SK-N-SH (cell line): ENCODE measurements around the gene COL23A1. TPM values are rescaled to one million over a fixed set of nuclear protein-coding genes. Genes with fewer than 3 reads are reported as not detected.

ENCODE experiments used
- CTCF ChIA-PET: fragments of 300-600, 350-600 bp; formaldehyde crosslinking; extraction: SDS; loops from one replicate; lab custom pipeline; 2021; lab: Yijun Ruan, JAX
- POLR2A ChIA-PET: fragments of 350-600 bp; sonication (Branson Sonifier 250); formaldehyde crosslinking; extraction: SDS; loops from one replicate; lab custom pipeline; 2020; ENCODE audit warnings: antibody characterized with exemption, inconsistent platforms; lab: Yijun Ruan, JAX
- DNase-seq: peaks from one replicate; pipeline ENCODE4 v3.0.0; 2012
- H2AFZ ChIP-seq: fragments of 200-600 bp; sonication (generic); 2 replicates; pipeline ENCODE4 v1.8.1; 2016; ENCODE audit warnings: antibody characterized with exemption, mild to moderate bottlenecking, low read depth
- H3F3A ChIP-seq: fragments of 200-600 bp; sonication (generic); replicated peaks from 2 replicates; pipeline ENCODE3; 2016; ENCODE audit warnings: antibody characterized with exemption, mild to moderate bottlenecking; ENCODE audit not compliant: insufficient read depth
- H3K27ac ChIP-seq, 2 experiments: fragments of 200-500 bp in 1 of 2; fragments of 200-600 bp in 1 of 2; sonication (Bioruptor generic) in 1 of 2; sonication (generic), shearing (Covaris generic) in 1 of 2; 2 replicates each; pipeline versions ENCODE4 v1.5.1 to v1.6.1; 2014 to 2016; ENCODE audit warnings: low read depth in 2 of 2, inconsistent platforms in 1 of 2, low read length in 1 of 2, mild to moderate bottlenecking in 1 of 2, mixed read lengths in 1 of 2
- H3K27me3 ChIP-seq: fragments of 200-600 bp; sonication (generic), shearing (Covaris generic); 2 replicates; pipeline ENCODE4 v1.6.1; 2016; ENCODE audit warnings: mixed run types; ENCODE audit not compliant: insufficient read depth
- H3K36me3 ChIP-seq, 2 experiments: fragments of 200-500 bp in 1 of 2; fragments of 200-600 bp in 1 of 2; sonication (Bioruptor generic) in 1 of 2; sonication (generic) in 1 of 2; replicated peaks in 1 of 2; 2 replicates each; pipeline versions ENCODE3 to v1.5.1; 2014 to 2016; ENCODE audit warnings: low read length in 1 of 2, mild to moderate bottlenecking in 1 of 2; ENCODE audit not compliant: insufficient read depth in 2 of 2, control insufficient read depth in 1 of 2
- H3K4me1 ChIP-seq, 2 experiments: fragments of 200-500 bp in 1 of 2; fragments of 200-600 bp in 1 of 2; sonication (Bioruptor generic) in 1 of 2; sonication (generic), shearing (Covaris generic) in 1 of 2; 2 replicates each; pipeline versions ENCODE4 v1.5.1 to v1.6.1; 2014 to 2016; ENCODE audit warnings: low read depth in 1 of 2, low read length in 1 of 2, mixed run types in 1 of 2; ENCODE audit not compliant: insufficient read depth in 2 of 2, control insufficient read depth in 1 of 2
- H3K4me2 ChIP-seq: fragments of 200-600 bp; sonication (generic), shearing (Covaris generic); 2 replicates; pipeline ENCODE4 v1.6.1; 2017; ENCODE audit warnings: mixed run types
- H3K4me3 ChIP-seq, 2 experiments: fragments of 200-500 bp in 1 of 2; fragments of 200-600 bp in 1 of 2; sonication (Bioruptor generic) in 1 of 2; sonication (generic), shearing (Covaris generic) in 1 of 2; 2 replicates each; pipeline versions ENCODE4 v1.5.1 to v1.8.1; 2014 to 2016; ENCODE audit warnings: low read depth in 2 of 2, inconsistent platforms in 1 of 2, low read length in 1 of 2, mild to moderate bottlenecking in 1 of 2, mixed read lengths in 1 of 2, moderate library complexity in 1 of 2
- H3K79me2 ChIP-seq: fragments of 200-600 bp; sonication (generic); 2 replicates; pipeline ENCODE4 v1.8.1; 2017; ENCODE audit warnings: mild to moderate bottlenecking; ENCODE audit not compliant: insufficient read depth
- H3K9ac ChIP-seq: fragments of 200-600 bp; sonication (generic); 2 replicates; pipeline ENCODE4 v1.6.1; 2017; ENCODE audit warnings: mixed run types
- H3K9me2 ChIP-seq: fragments of 200-600 bp; sonication (generic); 2 replicates; pipeline ENCODE4 v1.6.1; 2017; ENCODE audit warnings: mixed run types
- H3K9me3 ChIP-seq: fragments of 200-600 bp; sonication (generic); 2 replicates; pipeline ENCODE4 v1.6.1; 2017; ENCODE audit warnings: mixed run types, mild to moderate bottlenecking, moderate library complexity
- H4K20me1 ChIP-seq: fragments of 200-600 bp; sonication (generic); 2 replicates; pipeline ENCODE4 v1.6.1; 2017; ENCODE audit warnings: mild to moderate bottlenecking, mixed run types; ENCODE audit not compliant: insufficient read depth
- ELF1 ChIP-seq: IDR thresholded peaks from 2 replicates; pipeline ENCODE4 v1.4.0; 2012
- EZH2phosphoT487 ChIP-seq: fragments of 200-600 bp; sonication (generic); IDR thresholded peaks from 2 replicates; pipeline ENCODE4 v1.6.1; 2017; ENCODE audit warnings: low read depth, mixed run types, mild to moderate bottlenecking, antibody characterized with exemption, moderate library complexity, borderline replicate concordance
- GABPA ChIP-seq: IDR thresholded peaks from 2 replicates; pipeline ENCODE4 v1.4.0; 2012; ENCODE audit warnings: low read depth, mild to moderate bottlenecking
- NFIC ChIP-seq: IDR thresholded peaks from 2 replicates; pipeline ENCODE4 v1.4.0; 2012; ENCODE audit warnings: borderline replicate concordance
- NRF1 ChIP-seq: IDR thresholded peaks from 2 replicates; pipeline ENCODE4 v1.6.1; 2012; ENCODE audit warnings: low read depth, mild to moderate bottlenecking, low read length
- POLR2AphosphoS5 ChIP-seq: IDR thresholded peaks from 2 replicates; pipeline ENCODE4 v1.6.1; 2012; ENCODE audit warnings: low read depth, low read length
- RAD21 ChIP-seq: IDR thresholded peaks from 2 replicates; pipeline ENCODE4 v1.6.1; 2012; ENCODE audit warnings: mild to moderate bottlenecking, low read length
- RCOR1 ChIP-seq: fragments of 150-350 bp; IDR thresholded peaks from 2 replicates; pipeline ENCODE4 v1.6.1; 2017; ENCODE audit warnings: antibody characterized with exemption, low read length
- RXRA ChIP-seq: IDR thresholded peaks from 2 replicates; pipeline ENCODE4 v1.4.0; 2012; ENCODE audit warnings: low read depth, mild to moderate bottlenecking, borderline replicate concordance
- TCF12 ChIP-seq: IDR thresholded peaks from 2 replicates; pipeline ENCODE4 v1.4.0; 2012
- WGBS: methylation state at CpG from one replicate; pipeline ENCODE4 v1.1.6; 2017; ENCODE audit warnings: low lambda C conversion rate; 5-methylcytosine and 5-hydroxymethylcytosine counted together
- polyA plus RNA-seq, 3 experiments: library from polyadenylated mRNA; depleted of rRNA; stranded (reverse); fragments of >200 nt; gene quantifications; 2 replicates each; pipeline ENCODE4 v1.2.3, GENCODE V29; 2012
- TF ChIP-seq, protein P1 (sequence below): IDR thresholded peaks from 2 replicates; pipeline ENCODE4 v1.4.0; 2012; ENCODE audit warnings: low read depth
- TF ChIP-seq, protein P2 (sequence below): IDR thresholded peaks from 2 replicates; pipeline ENCODE4 v1.4.0; 2012; ENCODE audit warnings: low read depth, borderline replicate concordance
- TF ChIP-seq, protein P3 (sequence below): fragments of 200-600 bp; sonication (generic); IDR thresholded peaks from 2 replicates; pipeline ENCODE4 v1.6.1; 2017; ENCODE audit warnings: antibody characterized with exemption, mild to moderate bottlenecking, moderate library complexity
- TF ChIP-seq, protein P4 (sequence below): IDR thresholded peaks from 2 replicates; pipeline ENCODE4; 2012

COL23A1 gene
- polyA plus RNA-seq, 1 of the 3 experiments (the other 2 are of a cell fraction), result 0.10 TPM

DNA sequence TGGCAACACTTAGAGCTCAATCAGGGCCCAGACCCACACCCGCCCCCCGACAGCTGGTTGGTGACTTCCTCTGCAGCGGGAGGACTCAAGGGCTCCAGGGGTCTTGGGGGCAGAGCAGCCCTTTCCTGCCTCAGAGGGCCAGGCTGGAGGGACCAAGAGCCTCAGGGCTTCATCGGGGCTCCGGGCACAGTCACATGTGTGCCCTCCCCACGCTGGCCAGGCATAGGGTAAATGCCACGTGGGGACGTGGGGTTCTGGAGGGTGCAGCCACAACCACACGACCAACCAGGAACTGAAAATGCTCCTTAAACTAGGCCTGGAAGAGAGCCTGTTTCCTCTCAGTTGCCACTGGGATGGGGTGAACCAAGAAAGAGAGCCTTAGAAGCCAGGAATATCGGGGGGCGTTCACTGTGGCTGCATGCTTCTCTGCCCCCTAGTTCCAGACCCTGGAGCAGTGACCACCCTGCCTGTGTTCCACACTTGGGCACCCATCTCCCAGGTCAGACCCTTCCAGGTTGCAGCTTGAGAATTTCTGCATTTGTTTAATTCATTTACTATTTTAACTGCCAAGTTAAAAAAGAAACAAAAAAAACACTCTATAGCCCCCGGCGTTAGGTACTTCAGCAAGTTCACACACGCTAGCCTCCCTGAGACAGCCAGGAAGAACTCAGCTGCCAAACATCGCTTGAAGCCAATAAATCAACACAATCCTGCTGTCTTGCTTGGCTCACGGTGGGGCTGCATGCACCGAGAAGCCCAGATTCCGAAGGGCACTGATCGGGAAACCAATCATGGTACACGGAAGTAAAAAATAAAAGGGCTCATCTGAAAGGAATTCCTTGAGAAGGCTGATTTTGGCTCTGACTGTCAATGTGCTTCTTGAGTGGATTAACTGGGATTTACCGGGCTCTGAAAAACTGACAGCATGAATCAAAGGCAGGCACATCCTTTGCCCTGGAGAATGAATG is 301.5 kb downstream of the COL23A1 start:
- 37% methylated on average over 20 of the region's 21 CpGs for WGBS
- Histone ChIP-seq H3F3A (no peaks in the 10 kb centered on the region), H3K36me3 (no peaks in the 10 kb centered on the region), H3K9me3 (peaks cover 5% of the 10 kb centered on the region; the same call in 1 of the 2 replicates), H3K79me2 (no peaks in the 10 kb centered on the region), H3K4me1 (peaks cover 0 to 55% of the 10 kb centered on the region in 2 experiments; a peak in 2 of 4 replicates), H3K27me3 (no peaks in the 10 kb centered on the region), H3K9me2 (no peaks in the 10 kb centered on the region), H3K27ac (no peak overlapping the region; a peak in 1 of 4 replicates), H2AFZ (no peak overlapping the region), H3K4me2 (no peak overlapping the region), H3K9ac (no peak overlapping the region), H4K20me1 (no peaks in the 10 kb centered on the region), H3K4me3 (no peak overlapping the region)
- ChIA-PET POLR2A (no interaction called here), CTCF (interaction anchor here (0.7 to 13.7 kb wide), 5 partner anchors 11 to 303 kb away, joined by 3 to 265 read pairs (median 4); partner anchors contain the start of gene COL23A1)
- TF ChIP-seq RCOR1 (no peak), RAD21 (no peak), NRF1 (no peak), GABPA (no peak), RXRA (no peak), POLR2AphosphoS5 (no peak), NFIC (no peak), ELF1 (no peak), EZH2phosphoT487 (no peak), TCF12 (no peak)
- TF ChIP-seq, protein P1, sequence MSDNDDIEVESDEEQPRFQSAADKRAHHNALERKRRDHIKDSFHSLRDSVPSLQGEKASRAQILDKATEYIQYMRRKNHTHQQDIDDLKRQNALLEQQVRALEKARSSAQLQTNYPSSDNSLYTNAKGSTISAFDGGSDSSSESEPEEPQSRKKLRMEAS, result no peak
- TF ChIP-seq, protein P2, sequence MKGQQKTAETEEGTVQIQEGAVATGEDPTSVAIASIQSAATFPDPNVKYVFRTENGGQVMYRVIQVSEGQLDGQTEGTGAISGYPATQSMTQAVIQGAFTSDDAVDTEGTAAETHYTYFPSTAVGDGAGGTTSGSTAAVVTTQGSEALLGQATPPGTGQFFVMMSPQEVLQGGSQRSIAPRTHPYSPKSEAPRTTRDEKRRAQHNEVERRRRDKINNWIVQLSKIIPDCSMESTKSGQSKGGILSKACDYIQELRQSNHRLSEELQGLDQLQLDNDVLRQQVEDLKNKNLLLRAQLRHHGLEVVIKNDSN, result no peak
- TF ChIP-seq, protein P3, sequence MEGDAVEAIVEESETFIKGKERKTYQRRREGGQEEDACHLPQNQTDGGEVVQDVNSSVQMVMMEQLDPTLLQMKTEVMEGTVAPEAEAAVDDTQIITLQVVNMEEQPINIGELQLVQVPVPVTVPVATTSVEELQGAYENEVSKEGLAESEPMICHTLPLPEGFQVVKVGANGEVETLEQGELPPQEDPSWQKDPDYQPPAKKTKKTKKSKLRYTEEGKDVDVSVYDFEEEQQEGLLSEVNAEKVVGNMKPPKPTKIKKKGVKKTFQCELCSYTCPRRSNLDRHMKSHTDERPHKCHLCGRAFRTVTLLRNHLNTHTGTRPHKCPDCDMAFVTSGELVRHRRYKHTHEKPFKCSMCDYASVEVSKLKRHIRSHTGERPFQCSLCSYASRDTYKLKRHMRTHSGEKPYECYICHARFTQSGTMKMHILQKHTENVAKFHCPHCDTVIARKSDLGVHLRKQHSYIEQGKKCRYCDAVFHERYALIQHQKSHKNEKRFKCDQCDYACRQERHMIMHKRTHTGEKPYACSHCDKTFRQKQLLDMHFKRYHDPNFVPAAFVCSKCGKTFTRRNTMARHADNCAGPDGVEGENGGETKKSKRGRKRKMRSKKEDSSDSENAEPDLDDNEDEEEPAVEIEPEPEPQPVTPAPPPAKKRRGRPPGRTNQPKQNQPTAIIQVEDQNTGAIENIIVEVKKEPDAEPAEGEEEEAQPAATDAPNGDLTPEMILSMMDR, result no peak
- TF ChIP-seq, protein P4, sequence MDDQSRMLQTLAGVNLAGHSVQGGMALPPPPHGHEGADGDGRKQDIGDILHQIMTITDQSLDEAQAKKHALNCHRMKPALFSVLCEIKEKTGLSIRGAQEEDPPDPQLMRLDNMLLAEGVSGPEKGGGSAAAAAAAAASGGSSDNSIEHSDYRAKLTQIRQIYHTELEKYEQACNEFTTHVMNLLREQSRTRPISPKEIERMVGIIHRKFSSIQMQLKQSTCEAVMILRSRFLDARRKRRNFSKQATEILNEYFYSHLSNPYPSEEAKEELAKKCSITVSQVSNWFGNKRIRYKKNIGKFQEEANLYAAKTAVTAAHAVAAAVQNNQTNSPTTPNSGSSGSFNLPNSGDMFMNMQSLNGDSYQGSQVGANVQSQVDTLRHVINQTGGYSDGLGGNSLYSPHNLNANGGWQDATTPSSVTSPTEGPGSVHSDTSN, result no peak
- no peak for DNase-seq
